ENCODE results near the gene ANXA4. TPM values are rescaled to one million over a fixed set of nuclear protein-coding genes. Genes with fewer than 3 reads are reported as not detected.
"Not testable (repeated sequence)": the region's sequence is repeated elsewhere in the genome, so short reads cannot be mapped to it uniquely, and the experiment has no call there.

ANXA4 gene
- total RNA-seq, 2 experiments from 2014 or later: 24.8 to 30.7 TPM

GRCh38 chr2:69734854-69735544, 6.9 kb upstream of the ANXA4 start:
- ChIA-PET POLR2A (interaction anchor here (0.5 kb wide), 1 partner anchor 12 kb away, joined by 7 read pairs; no protein-coding TSS in a partner anchor), CTCF (interaction anchor here (0.8 to 4.2 kb wide), 3 partner anchors 9 to 81 kb away, joined by 3 to 43 read pairs (median 27); no protein-coding TSS in a partner anchor)
- no peaks in the 10 kb centered on the region for H3K36me3 Mint-ChIP-seq (ENCODE audit: low read depth)
- no peak overlapping the region for H3K4me3 Mint-ChIP-seq
- no peak for DNase-seq
- no peaks in the 10 kb centered on the region for H3K4me1 Mint-ChIP-seq
- no peak for ATAC-seq
- no peak overlapping the region for H3K27ac Mint-ChIP-seq
- intact Hi-C loops (cut with DNase I, micrococcal nuclease): no loop called here
- no peaks in the 10 kb centered on the region for H3K9me3 Mint-ChIP-seq (ENCODE audit: low read depth)
- no peaks in the 10 kb centered on the region for H3K27me3 Mint-ChIP-seq

DNA sequence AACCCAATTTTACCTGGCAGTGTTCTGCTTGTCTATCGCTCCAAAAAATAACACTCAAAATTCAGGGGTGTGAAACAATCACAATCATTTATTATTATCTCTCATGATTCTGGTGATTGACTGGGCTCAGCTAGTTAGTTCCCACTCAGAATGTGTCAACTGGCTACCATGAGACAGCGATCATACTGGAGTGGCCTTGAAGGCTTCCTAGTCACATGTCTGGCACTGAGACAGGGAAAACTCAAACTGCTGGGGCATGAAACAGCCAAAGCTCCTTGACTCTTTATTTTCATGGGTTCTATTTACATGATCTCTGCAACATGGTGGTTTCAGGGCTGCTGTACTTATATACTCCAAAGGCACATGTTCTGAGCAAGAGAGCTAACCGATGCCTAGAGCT, 6.2 kb upstream of the ANXA4 start:
- Mint-ChIP-seq H3K9me3 (ENCODE audit: low read depth) (no peaks in the 10 kb centered on the region), H3K4me1 (no peaks in the 10 kb centered on the region), H3K27ac (no peak overlapping the region), H3K36me3 (ENCODE audit: low read depth) (no peaks in the 10 kb centered on the region), H3K27me3 (no peaks in the 10 kb centered on the region), H3K4me3 (no peak overlapping the region)
- ChIA-PET POLR2A (no interaction called here), CTCF (interaction anchor here (0.8 to 4.2 kb wide), 3 partner anchors 8 to 81 kb away, joined by 3 to 43 read pairs (median 27); no protein-coding TSS in a partner anchor)
- no peak for DNase-seq
- intact Hi-C loops (cut with DNase I, micrococcal nuclease): no loop called here
- ATAC-seq: no peak

- H3K9me3 Mint-ChIP-seq (ENCODE audit: low read depth); intact Hi-C loops (cut with DNase I, micrococcal nuclease); H3K4me3 Mint-ChIP-seq; POLR2A ChIA-PET; DNase-seq; H3K36me3 Mint-ChIP-seq (ENCODE audit: low read depth); H3K27ac Mint-ChIP-seq; ATAC-seq; H3K27me3 Mint-ChIP-seq: not testable (repeated sequence)
- H3K4me1 Mint-ChIP-seq: peaks cover 11% of the 10 kb centered on the region
- CTCF ChIA-PET: interaction anchor here (1.0 to 1.8 kb wide), 3 partner anchors 12 to 78 kb away, joined by 3 to 7 read pairs (median 6); no protein-coding TSS in a partner anchor
Measured at GRCh38 chr2:69738149-69738548, 3.8 kb upstream of the ANXA4 start.

- Mint-ChIP-seq H3K9me3 (ENCODE audit: low read depth) (no peaks in the 10 kb centered on the region), H3K27me3 (no peaks in the 10 kb centered on the region), H3K4me3 (peak overlapping the region; percentile 78), H3K4me1 (peaks cover 11% of the 10 kb centered on the region), H3K36me3 (ENCODE audit: low read depth) (no peaks in the 10 kb centered on the region), H3K27ac (no peak overlapping the region)
- DNase-seq (no peak), ATAC-seq (no peak)
- CTCF ChIA-PET: interaction anchor here (0.7 to 5.0 kb wide), 4 partner anchors 10 to 899 kb away, joined by 3 to 43 read pairs (median 7); no protein-coding TSS in a partner anchor
- intact Hi-C loops (cut with DNase I, micrococcal nuclease): loop anchor here (5.0 to 10.0 kb wide), 2 partner anchors 77 to 404 kb away; no protein-coding TSS in a partner anchor
- POLR2A ChIA-PET: interaction anchor here (0.6 kb wide), 1 partner anchor 106 kb away, joined by 9 read pairs; no protein-coding TSS in a partner anchor
Measured at GRCh38 chr2:69740502-69740951, 1.4 kb upstream of the ANXA4 start.

GRCh38 chr2:69741229-69741574, 732 bp upstream of the ANXA4 start:
- H3K36me3 Mint-ChIP-seq (ENCODE audit: low read depth): no peaks in the 10 kb centered on the region

DNA sequence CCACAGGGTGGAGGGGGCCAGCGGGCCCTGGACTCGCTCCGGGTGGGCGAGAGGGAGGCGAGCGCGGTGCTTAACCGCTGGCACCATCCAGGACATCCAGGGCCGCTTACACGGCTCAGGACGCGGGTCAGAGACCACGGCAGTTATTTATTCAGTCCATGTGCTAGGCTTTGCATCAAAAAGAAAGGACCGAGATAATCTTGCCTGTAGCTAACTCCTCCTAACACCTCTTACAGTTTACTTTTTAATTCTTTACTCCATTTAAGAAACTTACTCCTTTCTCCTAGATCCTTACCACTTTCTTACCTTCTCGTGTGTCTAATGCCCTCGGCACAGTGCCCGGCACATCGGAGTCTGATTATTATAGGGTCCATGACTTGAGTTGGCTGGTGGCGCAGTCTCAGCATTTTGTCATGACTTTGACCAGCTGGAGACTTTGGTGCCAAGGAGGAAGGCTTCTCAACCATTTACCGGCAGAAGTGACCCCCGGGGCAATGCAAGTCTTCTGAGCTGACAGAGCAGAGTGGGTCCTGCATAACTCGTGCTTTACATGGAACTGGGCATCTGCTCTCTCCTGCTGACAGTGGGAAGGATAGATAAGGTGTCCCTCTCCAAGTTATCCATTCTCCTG, 503 bp downstream of the ANXA4 start:
- ChIA-PET CTCF (interaction anchor here (0.7 to 5.0 kb wide), 7 partner anchors 14 to 245 kb away, joined by 3 to 43 read pairs (median 4); no protein-coding TSS in a partner anchor), POLR2A (interaction anchor here (0.6 kb wide), 1 partner anchor 161 kb away, joined by 4 read pairs; no protein-coding TSS in a partner anchor)
- intact Hi-C loops (cut with DNase I, micrococcal nuclease): loop anchor here (2.0 to 10.0 kb wide), 3 partner anchors 32 to 402 kb away; no protein-coding TSS in a partner anchor
- Mint-ChIP-seq H3K9me3 (ENCODE audit: low read depth) (no peaks in the 10 kb centered on the region), H3K4me3 (peak overlapping the region; percentile 78), H3K36me3 (ENCODE audit: low read depth) (no peaks in the 10 kb centered on the region), H3K27me3 (no peaks in the 10 kb centered on the region), H3K27ac (peak overlapping the region; percentile 43), H3K4me1 (peaks cover 11% of the 10 kb centered on the region)
- DNase-seq: no peak
- peak; percentile 20 for ATAC-seq

More at GRCh38 chr2:69741229-69741574, 732 bp upstream of the ANXA4 start:
- Mint-ChIP-seq H3K27ac (peak overlapping the region; percentile 81), H3K9me3 (ENCODE audit: low read depth) (no peaks in the 10 kb centered on the region), H3K4me3 (peak overlapping the region; percentile 78), H3K27me3 (no peaks in the 10 kb centered on the region), H3K4me1 (peaks cover 11% of the 10 kb centered on the region)
- DNase-seq (peak; percentile 58), ATAC-seq (peak; percentile 28)
- CTCF ChIA-PET: interaction anchor here (0.7 to 5.0 kb wide), 6 partner anchors 15 to 899 kb away, joined by 3 to 43 read pairs (median 4); no protein-coding TSS in a partner anchor
- POLR2A ChIA-PET: no interaction called here
- intact Hi-C loops (cut with DNase I, micrococcal nuclease): loop anchor here (1.0 to 10.0 kb wide), 3 partner anchors 76 to 404 kb away; partner anchors contain the start of gene GMCL1 (in 1 of the 2)

- ATAC-seq (no peak), DNase-seq (no peak)
- H3K9me3 Mint-ChIP-seq (ENCODE audit: low read depth): no peaks in the 10 kb centered on the region
- no peaks in the 10 kb centered on the region for H3K36me3 Mint-ChIP-seq (ENCODE audit: low read depth)
- H3K27me3 Mint-ChIP-seq: no peaks in the 10 kb centered on the region
- POLR2A ChIA-PET: no interaction called here
- H3K4me3 Mint-ChIP-seq: no peak overlapping the region
- H3K4me1 Mint-ChIP-seq: peaks cover 11% of the 10 kb centered on the region
- intact Hi-C loops (cut with DNase I, micrococcal nuclease): loop anchor here (2.0 to 10.0 kb wide), 3 partner anchors 31 to 401 kb away; no protein-coding TSS in a partner anchor
- CTCF ChIA-PET: interaction anchor here (0.5 to 5.0 kb wide), 8 partner anchors 9 to 179 kb away, joined by 3 to 43 read pairs (median 4); no protein-coding TSS in a partner anchor
- H3K27ac Mint-ChIP-seq: no peak overlapping the region
Measured at GRCh38 chr2:69743847-69744264, 1.9 kb downstream of the ANXA4 start.

GRCh38 chr2:69744456-69744855, 2.5 kb downstream of the ANXA4 start:
- Mint-ChIP-seq H3K4me1 (peaks cover 11% of the 10 kb centered on the region), H3K36me3 (ENCODE audit: low read depth) (no peaks in the 10 kb centered on the region), H3K27ac (no peak overlapping the region), H3K4me3 (no peak overlapping the region), H3K9me3 (ENCODE audit: low read depth) (no peaks in the 10 kb centered on the region), H3K27me3 (no peaks in the 10 kb centered on the region)
- DNase-seq: no peak
- intact Hi-C loops (cut with DNase I, micrococcal nuclease): loop anchor here (5.0 to 10.0 kb wide), 2 partner anchors 73 to 400 kb away; no protein-coding TSS in a partner anchor
- POLR2A ChIA-PET: no interaction called here
- CTCF ChIA-PET: interaction anchor here (0.6 to 5.0 kb wide), 9 partner anchors 9 to 179 kb away, joined by 3 to 43 read pairs (median 4); no protein-coding TSS in a partner anchor
- ATAC-seq: no peak

DNA sequence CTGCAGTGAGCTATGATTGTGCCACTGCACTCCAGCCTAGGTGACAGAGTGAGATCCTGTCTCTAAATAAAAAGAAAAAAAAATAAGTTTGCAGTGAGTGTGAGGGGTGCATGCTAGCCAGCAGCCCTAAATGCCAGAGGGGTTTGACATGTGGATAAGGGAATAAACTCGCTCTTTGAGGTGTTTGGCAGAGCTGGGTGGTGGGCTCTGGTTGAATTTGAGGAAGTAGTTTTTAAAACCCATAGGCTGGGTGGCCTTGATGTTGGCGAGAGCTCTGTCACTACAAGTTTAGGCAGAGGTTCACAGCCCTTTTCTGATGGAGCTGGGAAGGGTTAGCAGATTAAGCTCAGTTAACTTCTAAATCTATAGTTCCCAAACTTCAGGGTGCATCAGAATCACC, 3.1 kb downstream of the ANXA4 start:
- POLR2A ChIA-PET: interaction anchor here (0.6 to 0.7 kb wide), 2 partner anchors 18 to 327 kb away, joined by 3 read pairs; no protein-coding TSS in a partner anchor

DNA sequence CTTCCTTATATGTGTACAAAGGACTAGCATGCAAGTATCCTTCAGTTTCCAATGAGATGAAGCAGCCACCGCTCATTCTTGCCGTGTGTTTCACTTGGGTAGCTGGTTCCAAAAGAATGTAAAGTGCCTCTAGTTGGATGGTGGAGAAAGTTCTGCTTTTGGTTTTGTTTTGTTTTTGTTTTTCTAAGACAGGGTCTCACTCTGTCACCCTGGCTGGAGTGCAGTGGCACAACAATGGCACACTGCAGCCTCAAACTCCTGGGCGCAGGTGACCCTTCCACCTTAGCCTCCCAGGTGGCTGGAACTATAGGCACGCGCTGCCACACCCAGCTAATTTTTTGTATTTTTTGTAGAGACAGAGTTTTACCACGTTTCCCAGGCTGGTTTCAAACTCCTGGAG, 8.3 kb downstream of the ANXA4 start:
- no peaks in the 10 kb centered on the region for H3K36me3 Mint-ChIP-seq (ENCODE audit: low read depth)
- CTCF ChIA-PET: interaction anchor here (1.6 to 1.8 kb wide), 2 partner anchors 12 to 25 kb away, joined by 7 to 9 read pairs; no protein-coding TSS in a partner anchor
- intact Hi-C loops (cut with DNase I, micrococcal nuclease): no loop called here
- H3K9me3 Mint-ChIP-seq (ENCODE audit: low read depth): no peaks in the 10 kb centered on the region
- no peak for DNase-seq
- H3K27me3 Mint-ChIP-seq: no peaks in the 10 kb centered on the region
- no peak for ATAC-seq
- POLR2A ChIA-PET: no interaction called here
- H3K27ac Mint-ChIP-seq: no peak overlapping the region
- no peak overlapping the region for H3K4me3 Mint-ChIP-seq
- H3K4me1 Mint-ChIP-seq: peaks cover 5% of the 10 kb centered on the region

More for the DNA sequence above, 3.1 kb downstream of the ANXA4 start:
- CTCF ChIA-PET: interaction anchor here (0.7 to 5.0 kb wide), 8 partner anchors 12 to 180 kb away, joined by 3 to 43 read pairs (median 6); no protein-coding TSS in a partner anchor
- intact Hi-C loops (cut with DNase I, micrococcal nuclease): loop anchor here in 1 of 2 experiments (10.0 kb wide), 1 partner anchor 400 kb away; no protein-coding TSS in a partner anchor
- Mint-ChIP-seq H3K27ac (no peak overlapping the region), H3K4me3 (no peak overlapping the region), H3K4me1 (peaks cover 11% of the 10 kb centered on the region), H3K9me3 (ENCODE audit: low read depth) (no peaks in the 10 kb centered on the region), H3K27me3 (no peaks in the 10 kb centered on the region), H3K36me3 (ENCODE audit: low read depth) (no peaks in the 10 kb centered on the region)
- ATAC-seq (no peak), DNase-seq (no peak)

Data from activated CD4-positive, alpha-beta T cell treated with anti-CD3 and anti-CD28 coated beads for 36 hours (primary cell).